Measurements from ENCODE around the gene PPP1R16B.

DNA sequence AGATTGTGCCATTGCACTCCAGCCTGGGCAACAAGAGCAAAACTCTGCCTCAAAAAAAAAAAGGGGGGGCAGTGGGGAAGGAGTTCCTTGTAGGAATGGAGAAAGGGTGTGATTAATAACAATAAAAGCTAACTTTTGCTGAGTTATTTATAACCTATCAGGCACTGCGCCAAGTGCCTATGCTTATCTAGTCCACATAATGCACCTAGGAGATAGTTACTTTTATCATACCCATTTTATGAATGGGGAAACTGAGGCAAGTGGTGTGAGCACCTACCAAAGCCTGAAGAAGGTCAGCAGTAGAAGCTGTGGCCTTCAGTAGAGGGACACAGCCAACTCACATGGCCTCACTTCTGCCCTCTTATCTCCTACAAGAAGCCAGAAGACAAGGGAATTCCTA is 13.6 kb upstream of the PPP1R16B start:
- TF ChIP-seq, protein P1, sequence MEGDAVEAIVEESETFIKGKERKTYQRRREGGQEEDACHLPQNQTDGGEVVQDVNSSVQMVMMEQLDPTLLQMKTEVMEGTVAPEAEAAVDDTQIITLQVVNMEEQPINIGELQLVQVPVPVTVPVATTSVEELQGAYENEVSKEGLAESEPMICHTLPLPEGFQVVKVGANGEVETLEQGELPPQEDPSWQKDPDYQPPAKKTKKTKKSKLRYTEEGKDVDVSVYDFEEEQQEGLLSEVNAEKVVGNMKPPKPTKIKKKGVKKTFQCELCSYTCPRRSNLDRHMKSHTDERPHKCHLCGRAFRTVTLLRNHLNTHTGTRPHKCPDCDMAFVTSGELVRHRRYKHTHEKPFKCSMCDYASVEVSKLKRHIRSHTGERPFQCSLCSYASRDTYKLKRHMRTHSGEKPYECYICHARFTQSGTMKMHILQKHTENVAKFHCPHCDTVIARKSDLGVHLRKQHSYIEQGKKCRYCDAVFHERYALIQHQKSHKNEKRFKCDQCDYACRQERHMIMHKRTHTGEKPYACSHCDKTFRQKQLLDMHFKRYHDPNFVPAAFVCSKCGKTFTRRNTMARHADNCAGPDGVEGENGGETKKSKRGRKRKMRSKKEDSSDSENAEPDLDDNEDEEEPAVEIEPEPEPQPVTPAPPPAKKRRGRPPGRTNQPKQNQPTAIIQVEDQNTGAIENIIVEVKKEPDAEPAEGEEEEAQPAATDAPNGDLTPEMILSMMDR (IDR thresholded peaks at IDR 0.05), result no peak
- TF ChIP-seq POLR2A (IDR thresholded peaks at IDR 0.05), result no peak

Data from heart left ventricle (tissue), 13 donors.